ENCODE results near the gene IGFN1.

IGFN1 gene

DNA sequence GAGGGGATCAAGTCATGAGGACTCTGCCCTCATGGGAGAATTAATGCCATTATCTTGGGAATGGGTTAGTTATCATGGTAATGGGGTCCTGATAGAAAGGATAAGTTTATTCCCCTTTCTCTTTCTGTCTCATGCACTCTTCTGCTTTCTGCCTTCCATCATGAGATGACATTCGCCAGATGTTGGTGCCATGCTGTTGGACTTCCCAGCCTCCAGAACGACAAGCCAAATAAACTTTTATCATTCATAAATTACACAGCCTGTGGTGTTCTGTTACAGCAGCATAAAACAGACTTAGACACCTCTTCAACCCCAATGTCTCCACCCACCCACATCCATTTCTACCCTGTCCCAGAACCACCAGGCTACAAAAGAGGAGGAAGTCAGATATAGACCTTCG, 11.9 kb upstream of the IGFN1 start:
- in situ Hi-C loops (cut with MboI; ENCODE audit: low sequenced_read_pairs, unreplicated experiment): no loop called here
- TF ChIP-seq, protein P1, sequence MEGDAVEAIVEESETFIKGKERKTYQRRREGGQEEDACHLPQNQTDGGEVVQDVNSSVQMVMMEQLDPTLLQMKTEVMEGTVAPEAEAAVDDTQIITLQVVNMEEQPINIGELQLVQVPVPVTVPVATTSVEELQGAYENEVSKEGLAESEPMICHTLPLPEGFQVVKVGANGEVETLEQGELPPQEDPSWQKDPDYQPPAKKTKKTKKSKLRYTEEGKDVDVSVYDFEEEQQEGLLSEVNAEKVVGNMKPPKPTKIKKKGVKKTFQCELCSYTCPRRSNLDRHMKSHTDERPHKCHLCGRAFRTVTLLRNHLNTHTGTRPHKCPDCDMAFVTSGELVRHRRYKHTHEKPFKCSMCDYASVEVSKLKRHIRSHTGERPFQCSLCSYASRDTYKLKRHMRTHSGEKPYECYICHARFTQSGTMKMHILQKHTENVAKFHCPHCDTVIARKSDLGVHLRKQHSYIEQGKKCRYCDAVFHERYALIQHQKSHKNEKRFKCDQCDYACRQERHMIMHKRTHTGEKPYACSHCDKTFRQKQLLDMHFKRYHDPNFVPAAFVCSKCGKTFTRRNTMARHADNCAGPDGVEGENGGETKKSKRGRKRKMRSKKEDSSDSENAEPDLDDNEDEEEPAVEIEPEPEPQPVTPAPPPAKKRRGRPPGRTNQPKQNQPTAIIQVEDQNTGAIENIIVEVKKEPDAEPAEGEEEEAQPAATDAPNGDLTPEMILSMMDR (IDR thresholded peaks at IDR 0.05; ENCODE audit: borderline replicate concordance, control extremely low read depth, extremely low read depth, insufficient read depth, missing control alignments): no peak

DNA sequence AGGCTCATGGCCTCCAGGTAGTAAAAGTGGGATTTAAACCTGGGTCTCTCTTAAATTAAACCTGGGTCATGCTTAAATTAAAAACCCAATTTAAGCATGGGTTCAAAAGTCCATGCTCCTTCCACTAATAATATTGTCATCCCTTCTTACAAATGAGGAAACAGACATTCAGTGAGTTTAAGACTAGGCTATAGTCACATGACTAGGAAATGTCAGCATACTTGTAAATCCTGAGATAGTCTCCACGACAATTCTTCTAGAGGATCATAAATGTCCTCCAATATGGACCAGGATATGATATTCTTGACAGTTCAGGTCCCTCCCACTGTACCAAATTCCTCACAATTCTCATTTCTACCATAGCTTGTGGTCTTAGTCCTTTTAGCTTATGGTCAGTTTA, 10.5 kb upstream of the IGFN1 start:
- no peak for DNase-seq (ENCODE audit: low spot score)
- TF ChIP-seq, protein P1 (IDR thresholded peaks at IDR 0.05; ENCODE audit: borderline replicate concordance, control extremely low read depth, extremely low read depth, insufficient read depth, missing control alignments): no peak
- in situ Hi-C loops (cut with MboI; ENCODE audit: low sequenced_read_pairs, unreplicated experiment): no loop called here

More for the DNA sequence above, 11.9 kb upstream of the IGFN1 start:
- DNase-seq (ENCODE audit: low spot score): no peak

DNA sequence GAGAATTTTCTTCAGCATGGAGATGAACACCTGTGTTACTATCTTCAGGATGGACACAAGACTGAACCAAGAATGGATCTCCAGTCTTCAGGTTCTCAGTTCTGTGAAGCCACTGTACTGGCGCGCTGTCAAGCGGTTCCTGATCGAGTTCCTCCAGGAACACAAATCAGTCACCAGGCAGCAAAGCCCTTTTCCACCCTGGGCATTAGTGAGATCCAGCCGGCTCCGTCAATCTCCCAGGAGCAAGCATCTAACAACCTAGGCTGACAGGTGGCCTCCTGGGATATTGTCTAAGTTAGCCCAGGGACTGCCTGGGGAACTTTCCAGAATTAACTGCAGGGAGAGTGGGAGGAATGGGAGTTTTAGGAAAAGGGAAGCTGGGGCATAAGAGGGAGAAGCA, 9.7 kb upstream of the IGFN1 start:
- in situ Hi-C loops (cut with MboI; ENCODE audit: low sequenced_read_pairs, unreplicated experiment): no loop called here
- no peak for DNase-seq (ENCODE audit: low spot score)
- TF ChIP-seq, protein P1 (IDR thresholded peaks at IDR 0.05; ENCODE audit: borderline replicate concordance, control extremely low read depth, extremely low read depth, insufficient read depth, missing control alignments): no peak

DNA sequence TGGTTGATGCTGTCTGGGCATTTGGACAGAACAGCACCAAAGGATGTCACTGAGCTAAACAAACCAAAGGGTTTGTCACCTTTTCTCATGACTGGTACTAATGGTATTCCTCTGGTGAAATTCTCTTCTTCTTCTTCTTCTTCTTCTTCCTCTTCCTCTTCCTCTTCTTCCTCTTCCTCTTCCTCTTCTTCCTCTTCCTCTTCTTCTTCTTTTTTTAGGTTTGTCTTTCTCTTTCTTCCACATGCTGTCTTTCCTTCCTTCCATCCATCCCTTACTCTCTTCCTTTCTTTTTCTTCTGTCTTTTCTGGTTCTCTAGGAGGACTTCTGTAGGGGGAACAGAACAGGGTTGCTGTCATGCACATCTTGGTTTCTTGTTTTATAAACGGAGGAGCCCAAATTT, 9.3 kb upstream of the IGFN1 start:
- TF ChIP-seq, protein P1 (IDR thresholded peaks at IDR 0.05; ENCODE audit: borderline replicate concordance, control extremely low read depth, extremely low read depth, insufficient read depth, missing control alignments): no peak
- in situ Hi-C loops (cut with MboI; ENCODE audit: low sequenced_read_pairs, unreplicated experiment): no loop called here
- DNase-seq (ENCODE audit: low spot score): no peak

DNA sequence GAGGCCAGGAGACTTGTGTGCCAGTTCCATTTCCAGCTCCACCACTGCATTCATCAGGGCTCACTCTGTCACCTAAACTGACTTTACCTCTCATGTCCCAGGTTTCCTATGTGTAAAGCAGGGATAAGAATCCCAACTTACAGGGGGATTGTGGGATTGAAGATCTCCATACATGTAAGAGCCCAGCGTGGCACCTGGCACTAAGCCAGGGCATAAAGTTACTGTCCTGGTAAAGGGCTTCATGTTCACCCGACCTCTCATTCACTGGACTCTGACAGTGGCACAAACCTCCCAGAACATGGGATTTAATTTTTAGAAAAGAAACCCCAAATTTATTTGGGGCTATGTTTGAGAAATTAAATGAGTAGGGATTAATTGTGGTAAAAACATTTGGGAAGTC, 8.9 kb upstream of the IGFN1 start:
- in situ Hi-C loops (cut with MboI; ENCODE audit: low sequenced_read_pairs, unreplicated experiment): no loop called here
- TF ChIP-seq, protein P1 (IDR thresholded peaks at IDR 0.05; ENCODE audit: borderline replicate concordance, control extremely low read depth, extremely low read depth, insufficient read depth, missing control alignments): no peak
- DNase-seq (ENCODE audit: low spot score): no peak

DNA sequence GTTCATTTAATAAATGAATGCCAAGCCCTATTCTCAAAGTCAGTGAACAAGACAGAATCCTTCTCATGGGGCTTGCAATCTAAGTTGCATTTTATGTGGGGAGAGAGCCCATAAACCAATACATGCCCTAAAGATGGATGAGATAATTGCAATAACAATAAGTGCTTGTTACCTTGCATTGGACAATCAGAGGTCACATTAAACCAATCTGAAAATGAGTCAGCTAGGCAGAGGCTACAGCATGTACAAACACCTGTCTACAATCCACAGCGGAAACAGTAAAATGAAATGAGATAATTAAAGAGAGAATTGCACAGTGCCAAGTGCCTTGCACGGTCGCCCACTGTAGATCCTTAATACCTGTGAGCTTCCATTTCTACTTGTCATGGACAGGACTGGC, 7.4 kb upstream of the IGFN1 start:
- TF ChIP-seq, protein P1 (IDR thresholded peaks at IDR 0.05; ENCODE audit: borderline replicate concordance, control extremely low read depth, extremely low read depth, insufficient read depth, missing control alignments): no peak
- DNase-seq (ENCODE audit: low spot score): no peak

DNA sequence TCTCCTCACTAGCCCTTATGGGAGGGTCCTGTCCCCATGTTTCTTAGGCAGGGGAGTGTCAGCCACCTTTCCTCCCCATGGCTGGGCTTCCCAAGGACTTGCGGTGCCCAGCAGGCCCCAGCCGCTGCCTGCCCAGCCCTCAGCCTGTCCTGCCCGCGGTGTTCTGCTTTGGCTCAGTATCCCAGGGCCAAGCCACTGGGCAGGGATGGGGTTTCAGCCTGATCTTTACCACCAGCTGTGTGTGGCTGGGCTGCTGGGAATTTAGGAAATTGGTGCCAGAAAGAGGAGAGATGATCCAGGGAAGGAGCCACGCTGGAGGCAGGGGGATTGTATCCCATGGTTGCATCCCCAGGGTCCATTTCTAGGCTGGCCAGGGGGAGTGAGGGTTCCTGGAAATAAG, 6.9 kb upstream of the IGFN1 start:
- no peak for DNase-seq (ENCODE audit: low spot score)
- in situ Hi-C loops (cut with MboI; ENCODE audit: low sequenced_read_pairs, unreplicated experiment): no loop called here
- TF ChIP-seq, protein P1 (IDR thresholded peaks at IDR 0.05; ENCODE audit: borderline replicate concordance, control extremely low read depth, extremely low read depth, insufficient read depth, missing control alignments): no peak

More for the DNA sequence above, 7.4 kb upstream of the IGFN1 start:
- in situ Hi-C loops (cut with MboI; ENCODE audit: low sequenced_read_pairs, unreplicated experiment): no loop called here
